ENCODE data around the gene KLHDC3. TPM values are rescaled to one million over a fixed set of nuclear protein-coding genes. Genes with fewer than 3 reads are reported as not detected.

KLHDC3 gene
- total and polyA plus RNA-seq, 2 of the 13 experiments (the other 11 are each of a cell fraction or from before 2014, with no cell fraction given): 78.3 to 91.5 TPM

GRCh38 chr6:43021270-43022047 is 7.4 kb downstream of the KLHDC3 start, which contains the start of gene RRP36 (continued):
- no peak for TF ChIP-seq ARID3A (IDR thresholded peaks at IDR 0.05; ENCODE audit: low read depth, low read length)
- no peak for TF ChIP-seq ZNF34 (CRISPR knock-in tag; IDR thresholded peaks at IDR 0.05; ENCODE audit: borderline replicate concordance)
- no peak for TF ChIP-seq PHB2 (IDR thresholded peaks at IDR 0.05; ENCODE audit: partially characterized antibody)
- no peak for TF ChIP-seq HMG20A (CRISPR knock-in tag; IDR thresholded peaks at IDR 0.05; ENCODE audit: borderline replicate concordance)
- no peak for TF ChIP-seq ZNF616 (CRISPR knock-in tag; IDR thresholded peaks at IDR 0.05; ENCODE audit: low read depth)
- TF ChIP-seq MXI1 (IDR thresholded peaks at IDR 0.05; ENCODE audit: borderline replicate concordance, low read depth, low read length): peak; percentile 86; the same call in 1 of the 3 replicates
- peak; percentile 54; the same call in 1 of the 2 replicates for TF ChIP-seq KLF15 (CRISPR knock-in tag; IDR thresholded peaks at IDR 0.05; ENCODE audit: borderline replicate concordance)
- TF ChIP-seq ZNF687 (CRISPR knock-in tag; IDR thresholded peaks at IDR 0.05): peak; percentile 96
- TF ChIP-seq SUZ12 (IDR thresholded peaks at IDR 0.05; ENCODE audit: low read depth, low read length): no peak
- TF ChIP-seq ZNF788 (CRISPR knock-in tag; IDR thresholded peaks at IDR 0.05; ENCODE audit: borderline replicate concordance): peak; percentile 25; the same call in 1 of the 2 replicates
- TF ChIP-seq KLF13 (CRISPR knock-in tag; IDR thresholded peaks at IDR 0.05): 0 out of 2 replicates have a peak, but pooled peaks have one; percentile 33
- peak; percentile 68 for TF ChIP-seq IKZF4 (CRISPR knock-in tag; IDR thresholded peaks at IDR 0.05; ENCODE audit: borderline replicate concordance, low read depth, not compliant biosample characterization)
- no peak; the same call in 1 of the 2 replicates for TF ChIP-seq IRX3 (CRISPR knock-in tag; IDR thresholded peaks at IDR 0.05; ENCODE audit: borderline replicate concordance, low read depth)
- peak; percentile 27; the same call in 1 of the 2 replicates for TF ChIP-seq IRF2 (CRISPR knock-in tag; IDR thresholded peaks at IDR 0.05)
- no peak for TF ChIP-seq ZNF569 (CRISPR knock-in tag; IDR thresholded peaks at IDR 0.05; ENCODE audit: borderline replicate concordance)
- no peak; the same call in 1 of the 2 replicates for TF ChIP-seq PAF1 (CRISPR knock-in tag; IDR thresholded peaks at IDR 0.05)
- no peak for TF ChIP-seq ZFP37 (CRISPR knock-in tag; IDR thresholded peaks at IDR 0.05; ENCODE audit: borderline replicate concordance)
- TF ChIP-seq CC2D1A (CRISPR knock-in tag; IDR thresholded peaks at IDR 0.05): no peak
- TF ChIP-seq MIER3 (CRISPR knock-in tag; IDR thresholded peaks at IDR 0.05; ENCODE audit: borderline replicate concordance): peak; percentile 23; the same call in 1 of the 2 replicates
- TF ChIP-seq STAT6 (CRISPR knock-in tag; IDR thresholded peaks at IDR 0.05; ENCODE audit: borderline replicate concordance): no peak
